NCI-H187 treated with DMSO at 0.1 percent for 48 hours (cell line): ENCODE measurements around the gene PRKAG2.
"Not testable (repeated sequence)": the region's sequence is repeated elsewhere in the genome, so short reads cannot be mapped to it uniquely, and the experiment has no call there.

ENCODE experiments used
- DNase-seq: peaks from one replicate; lab custom pipeline; 2025; lab: John Stamatoyannopoulos, UW

PRKAG2 gene

GRCh38 chr7:151785681-151785965 is 91.3 kb downstream of the PRKAG2 start:
- DNase-seq = no peak

GRCh38 chr7:151784853-151785680 is 91.8 kb downstream of the PRKAG2 start:
- no peak for DNase-seq

GRCh38 chr7:151783958-151784575 is 92.8 kb downstream of the PRKAG2 start:
- no peak for DNase-seq

GRCh38 chr7:151782598-151783448 is 94.1 kb downstream of the PRKAG2 start:
- no peak for DNase-seq

- DNase-seq = not testable (repeated sequence)
Observed at GRCh38 chr7:151782256-151782597, 94.7 kb downstream of the PRKAG2 start.

GRCh38 chr7:151781161-151781845 is 95.6 kb downstream of the PRKAG2 start:
- DNase-seq = no peak

- no peak for DNase-seq
Observed at GRCh38 chr7:151780631-151781030, 96.3 kb downstream of the PRKAG2 start.

GRCh38 chr7:151779678-151780077 is 97.2 kb downstream of the PRKAG2 start:
- DNase-seq = no peak

- DNase-seq = no peak
Observed at GRCh38 chr7:151779255-151779654, 97.7 kb downstream of the PRKAG2 start.

- no peak for DNase-seq
Observed at GRCh38 chr7:151777908-151778670, 98.8 kb downstream of the PRKAG2 start.

GRCh38 chr7:151777495-151777880 is 99.4 kb downstream of the PRKAG2 start:
- DNase-seq = no peak

- no peak for DNase-seq
Observed at GRCh38 chr7:151776876-151777494, 99.9 kb downstream of the PRKAG2 start.

- DNase-seq = no peak
Observed at GRCh38 chr7:151776446-151776845, 100.5 kb downstream of the PRKAG2 start.

GRCh38 chr7:151775547-151776443 is 101.1 kb downstream of the PRKAG2 start:
- DNase-seq = no peak

- DNase-seq = no peak
Observed at GRCh38 chr7:151774951-151775350, 102.0 kb downstream of the PRKAG2 start.

GRCh38 chr7:151773797-151774196 is 103.1 kb downstream of the PRKAG2 start:
- DNase-seq = peak; percentile 48

GRCh38 chr7:151770232-151770631 is 106.7 kb downstream of the PRKAG2 start:
- DNase-seq = no peak

GRCh38 chr7:151769188-151769821 is 107.6 kb downstream of the PRKAG2 start:
- no peak for DNase-seq

- no peak for DNase-seq
Observed at GRCh38 chr7:151768805-151769187, 108.1 kb downstream of the PRKAG2 start.

GRCh38 chr7:151767557-151767956 is 109.4 kb downstream of the PRKAG2 start:
- DNase-seq = no peak
